HL-60 (cell line): ENCODE measurements around the gene COL11A1.

Source experiments
- DNase-seq, 2 experiments: peaks; one replicate each; pipeline ENCODE4 v3.0.0-alpha.2; 2010 to 2020; ENCODE audit warnings: low read depth in 1 of 2, low spot score in 1 of 2
- H3K27ac ChIP-seq: fragments of 250-450 bp; sonication (Bioruptor Pico); replicated peaks from 2 replicates; pipeline ENCODE4 v1.5.1; 2020; ENCODE audit warnings: mild to moderate bottlenecking, moderate library complexity
- H3K27me3 ChIP-seq: fragments of 250-450 bp; sonication (Bioruptor Pico); 2 replicates; pipeline ENCODE4 v1.5.1; 2021; ENCODE audit warnings: mild to moderate bottlenecking, moderate library complexity; ENCODE audit not compliant: insufficient read depth, poor library complexity, severe bottlenecking
- H3K4me3 ChIP-seq: replicated peaks from 2 replicates; pipeline ENCODE4 v1.5.1; 2011; ENCODE audit warnings: mild to moderate bottlenecking, control low read depth, low read length; ENCODE audit not compliant: insufficient read depth
- CTCF ChIP-seq: IDR thresholded peaks from one replicate; pipeline ENCODE4 v1.5.1; 2011; ENCODE audit warnings: low read length, control low read depth, inconsistent platforms; ENCODE audit not compliant: insufficient read depth
- GABPA ChIP-seq: IDR thresholded peaks from 2 replicates; pipeline ENCODE4 v1.6.1; 2012; ENCODE audit warnings: low read depth
- POLR2AphosphoS5 ChIP-seq: IDR thresholded peaks from 2 replicates; pipeline ENCODE4 v1.6.1; 2012; ENCODE audit warnings: low read depth
- SPI1 ChIP-seq: IDR thresholded peaks from 2 replicates; pipeline ENCODE4 v1.6.1; 2012; ENCODE audit warnings: low read depth, mild to moderate bottlenecking, borderline replicate concordance
- TF ChIP-seq, protein P1 (sequence below): IDR thresholded peaks from 2 replicates; pipeline ENCODE4 v1.6.1; 2012; ENCODE audit warnings: low read depth; ENCODE audit not compliant: insufficient replicate concordance

COL11A1 gene

DNA sequence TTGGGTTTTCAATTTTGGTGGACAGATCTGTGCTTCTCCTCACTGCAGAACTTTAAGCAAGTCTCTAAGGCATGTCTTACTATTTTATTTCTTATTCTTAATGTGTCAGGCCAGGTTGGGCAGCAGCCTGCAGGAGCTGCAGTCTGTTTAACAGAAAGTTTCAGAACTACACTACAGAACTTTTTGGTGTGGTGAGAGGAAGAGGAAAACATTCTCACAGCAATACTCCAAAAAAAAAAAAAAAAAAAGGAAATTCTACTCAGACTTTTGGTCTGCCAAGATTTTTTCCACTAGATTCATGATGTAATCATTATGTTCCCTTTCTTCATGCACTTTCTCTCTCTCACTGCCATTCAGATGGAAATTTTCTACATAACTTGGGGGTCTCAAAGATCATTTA lies 255.2 kb downstream of the COL11A1 start:
- DNase-seq, result no peak
- no peak overlapping the region for H3K4me3 ChIP-seq
- H3K27ac ChIP-seq, result no peak overlapping the region
- no peaks in the 10 kb centered on the region for H3K27me3 ChIP-seq
- TF ChIP-seq CTCF (no peak), GABPA (no peak), SPI1 (no peak), POLR2AphosphoS5 (no peak)
- TF ChIP-seq, protein P1, sequence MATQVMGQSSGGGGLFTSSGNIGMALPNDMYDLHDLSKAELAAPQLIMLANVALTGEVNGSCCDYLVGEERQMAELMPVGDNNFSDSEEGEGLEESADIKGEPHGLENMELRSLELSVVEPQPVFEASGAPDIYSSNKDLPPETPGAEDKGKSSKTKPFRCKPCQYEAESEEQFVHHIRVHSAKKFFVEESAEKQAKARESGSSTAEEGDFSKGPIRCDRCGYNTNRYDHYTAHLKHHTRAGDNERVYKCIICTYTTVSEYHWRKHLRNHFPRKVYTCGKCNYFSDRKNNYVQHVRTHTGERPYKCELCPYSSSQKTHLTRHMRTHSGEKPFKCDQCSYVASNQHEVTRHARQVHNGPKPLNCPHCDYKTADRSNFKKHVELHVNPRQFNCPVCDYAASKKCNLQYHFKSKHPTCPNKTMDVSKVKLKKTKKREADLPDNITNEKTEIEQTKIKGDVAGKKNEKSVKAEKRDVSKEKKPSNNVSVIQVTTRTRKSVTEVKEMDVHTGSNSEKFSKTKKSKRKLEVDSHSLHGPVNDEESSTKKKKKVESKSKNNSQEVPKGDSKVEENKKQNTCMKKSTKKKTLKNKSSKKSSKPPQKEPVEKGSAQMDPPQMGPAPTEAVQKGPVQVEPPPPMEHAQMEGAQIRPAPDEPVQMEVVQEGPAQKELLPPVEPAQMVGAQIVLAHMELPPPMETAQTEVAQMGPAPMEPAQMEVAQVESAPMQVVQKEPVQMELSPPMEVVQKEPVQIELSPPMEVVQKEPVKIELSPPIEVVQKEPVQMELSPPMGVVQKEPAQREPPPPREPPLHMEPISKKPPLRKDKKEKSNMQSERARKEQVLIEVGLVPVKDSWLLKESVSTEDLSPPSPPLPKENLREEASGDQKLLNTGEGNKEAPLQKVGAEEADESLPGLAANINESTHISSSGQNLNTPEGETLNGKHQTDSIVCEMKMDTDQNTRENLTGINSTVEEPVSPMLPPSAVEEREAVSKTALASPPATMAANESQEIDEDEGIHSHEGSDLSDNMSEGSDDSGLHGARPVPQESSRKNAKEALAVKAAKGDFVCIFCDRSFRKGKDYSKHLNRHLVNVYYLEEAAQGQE, result no peak

- Histone ChIP-seq H3K4me3 (no peak overlapping the region), H3K27me3 (no peaks in the 10 kb centered on the region), H3K27ac (no peak overlapping the region)
- DNase-seq, result no peak
- TF ChIP-seq POLR2AphosphoS5 (no peak), CTCF (no peak), GABPA (no peak), SPI1 (no peak)
- TF ChIP-seq, protein P1, result no peak
Measured at GRCh38 chr1:102852613-102853012, 255.7 kb downstream of the COL11A1 start.

GRCh38 chr1:102851616-102852015 lies 256.7 kb downstream of the COL11A1 start:
- no peak overlapping the region for H3K4me3 ChIP-seq
- DNase-seq, result no peak
- no peaks in the 10 kb centered on the region for H3K27me3 ChIP-seq
- TF ChIP-seq SPI1 (no peak), GABPA (no peak), POLR2AphosphoS5 (no peak), CTCF (no peak)
- TF ChIP-seq, protein P1, result no peak
- no peak overlapping the region for H3K27ac ChIP-seq
